ENCODE results near the gene SHF.

Gene SHF

DNA sequence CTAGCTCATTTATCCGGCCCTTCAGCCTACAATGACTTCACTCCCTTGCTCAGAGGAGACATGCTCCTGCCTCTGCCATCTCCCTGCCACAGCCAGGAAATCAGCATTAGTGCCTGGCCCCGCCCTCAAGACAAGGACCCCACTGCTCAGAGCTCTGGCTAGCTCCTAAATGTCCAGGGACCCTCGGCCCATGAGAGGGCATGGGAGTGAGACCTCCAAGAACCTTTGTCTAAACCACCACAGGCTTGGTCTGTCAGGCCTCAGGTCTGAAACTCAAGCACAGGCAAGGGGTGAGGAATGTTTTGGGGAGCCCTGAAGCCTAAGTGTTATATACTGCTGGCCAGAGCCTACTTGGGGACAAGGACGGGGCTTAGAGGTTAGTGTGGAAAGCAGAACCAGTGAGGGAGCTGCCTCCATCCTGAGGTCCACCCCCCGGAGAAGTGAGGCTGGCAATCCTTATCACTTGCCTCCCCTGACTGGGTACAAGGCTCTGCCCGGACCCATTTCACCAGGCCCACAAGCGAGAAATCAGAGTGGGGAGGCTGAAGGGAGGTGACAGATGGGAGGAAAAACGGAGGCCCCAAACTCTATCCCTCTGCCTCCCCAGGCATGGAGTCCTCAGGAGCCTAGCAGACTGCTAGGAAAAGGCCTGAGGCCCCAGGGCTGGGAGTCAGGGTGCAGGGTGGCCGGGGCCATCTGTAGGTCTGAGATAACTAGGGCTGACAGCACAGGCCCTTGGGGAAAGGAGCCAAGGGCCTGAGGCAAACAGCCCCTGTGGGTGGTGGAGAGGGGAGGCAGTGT is 18.8 kb downstream of the SHF start:
- DNase-seq (ENCODE audit: low spot score), result no peak

DNA sequence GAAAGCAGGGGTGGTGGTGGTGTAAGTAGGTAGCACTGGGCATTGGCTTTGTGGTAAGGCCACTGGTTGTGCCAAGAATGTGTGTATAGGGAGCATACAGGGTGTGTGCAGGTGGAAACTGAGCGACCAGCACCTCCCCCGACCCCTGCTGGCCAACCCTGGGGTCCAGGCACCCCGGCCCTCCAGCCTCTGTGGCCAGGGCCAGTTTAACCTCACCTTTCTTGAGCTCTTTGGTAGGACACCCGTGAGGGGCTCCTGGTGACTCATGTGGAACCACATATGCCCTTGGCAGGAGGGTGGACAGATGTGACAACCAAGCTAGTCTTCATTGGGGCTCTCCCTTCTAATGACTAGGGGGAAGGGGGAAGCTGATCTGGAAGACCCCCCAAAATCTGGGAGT is 19.5 kb downstream of the SHF start:
- no peak for DNase-seq (ENCODE audit: low spot score)

DNA sequence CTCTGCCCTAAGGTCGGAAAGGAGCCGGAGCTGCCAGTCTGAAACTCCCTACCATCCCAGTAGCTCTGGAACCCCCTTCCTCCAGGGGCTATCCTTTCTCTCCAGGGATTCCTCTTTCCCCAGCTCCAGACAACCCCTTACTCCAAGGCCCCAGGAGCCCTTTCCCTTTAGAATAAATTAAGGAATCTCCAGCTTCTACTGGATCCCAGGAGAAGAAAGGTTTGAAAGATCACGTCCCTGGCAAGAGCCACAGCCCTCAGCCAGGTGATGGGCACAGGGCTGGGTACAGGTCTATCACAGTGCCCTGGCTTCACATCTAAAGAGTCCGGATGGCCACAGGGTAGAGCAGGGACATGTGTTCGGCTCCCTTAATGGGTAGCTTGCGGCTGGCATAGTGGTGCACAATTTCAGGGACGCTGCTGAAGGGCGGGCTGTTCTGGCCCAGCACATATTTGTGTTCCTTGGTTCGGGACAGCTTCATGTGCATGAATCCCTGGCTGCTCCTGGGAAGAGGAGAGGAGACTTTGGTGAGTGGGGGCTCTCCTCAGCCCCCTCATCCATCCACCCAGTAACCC is 20.0 kb downstream of the SHF start:
- no peak for DNase-seq (ENCODE audit: low spot score)

DNA sequence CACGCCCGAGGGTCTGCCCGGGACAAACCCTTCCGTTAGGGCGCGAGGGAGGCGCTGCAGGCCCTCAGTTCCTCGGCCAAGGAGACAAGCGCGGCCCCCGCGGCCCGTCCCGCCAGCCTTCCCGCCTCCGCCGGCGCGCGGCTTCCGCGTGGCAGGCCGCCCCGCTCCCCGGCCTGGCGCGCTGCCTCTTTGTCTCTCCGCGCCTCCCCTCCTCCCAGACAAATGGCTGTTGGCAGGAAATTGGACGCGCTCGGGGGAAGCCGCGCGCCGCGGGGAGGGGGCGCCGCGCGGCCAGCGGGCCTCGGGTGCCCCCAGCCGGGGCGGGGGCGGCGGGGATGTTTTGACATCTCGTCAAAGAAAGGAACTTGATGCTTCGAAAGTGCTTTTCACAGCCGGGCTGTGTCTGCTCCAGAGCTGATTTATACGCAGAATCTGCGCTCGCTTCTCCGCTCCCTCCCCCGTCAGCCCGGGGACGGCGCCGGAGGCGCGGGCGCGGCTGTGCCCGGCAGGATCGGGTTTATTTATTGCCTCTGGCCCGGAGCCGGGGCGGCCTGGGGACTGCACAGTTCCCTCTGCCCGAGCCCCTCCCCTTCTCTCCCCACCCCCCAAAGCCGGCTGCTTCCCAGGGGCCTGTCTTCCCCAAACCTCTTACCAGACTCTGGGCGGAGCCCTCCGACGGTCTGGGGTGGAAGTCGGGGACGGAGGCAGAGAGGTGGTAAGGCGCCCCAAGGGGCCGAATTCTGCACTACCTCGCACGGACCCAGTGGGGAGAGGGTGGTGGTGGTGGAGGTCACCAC is 20.7 kb downstream of the SHF start:
- DNase-seq (ENCODE audit: low spot score), result peak; percentile 86

DNA sequence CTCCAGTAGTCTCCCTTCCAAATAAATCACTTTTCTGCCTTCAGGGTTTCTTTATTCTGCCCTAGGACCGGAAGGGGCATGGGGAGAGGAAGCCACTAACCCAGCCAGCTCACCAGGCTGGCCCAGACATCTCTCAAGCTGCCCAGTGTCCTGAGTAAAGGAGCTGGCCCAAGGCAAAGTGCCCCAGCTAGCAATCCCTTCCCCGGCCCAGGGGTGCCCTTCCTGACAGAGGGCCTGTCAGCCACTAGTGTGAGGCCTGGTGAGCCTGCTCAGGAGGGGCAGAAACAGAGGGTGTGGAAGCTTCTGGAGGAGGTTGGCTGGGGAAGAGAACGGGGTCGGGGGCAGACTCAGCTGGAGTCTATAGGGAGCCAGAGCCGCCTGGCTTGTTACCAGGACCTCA is 22.2 kb downstream of the SHF start:
- no peak for DNase-seq (ENCODE audit: low spot score)

DNA sequence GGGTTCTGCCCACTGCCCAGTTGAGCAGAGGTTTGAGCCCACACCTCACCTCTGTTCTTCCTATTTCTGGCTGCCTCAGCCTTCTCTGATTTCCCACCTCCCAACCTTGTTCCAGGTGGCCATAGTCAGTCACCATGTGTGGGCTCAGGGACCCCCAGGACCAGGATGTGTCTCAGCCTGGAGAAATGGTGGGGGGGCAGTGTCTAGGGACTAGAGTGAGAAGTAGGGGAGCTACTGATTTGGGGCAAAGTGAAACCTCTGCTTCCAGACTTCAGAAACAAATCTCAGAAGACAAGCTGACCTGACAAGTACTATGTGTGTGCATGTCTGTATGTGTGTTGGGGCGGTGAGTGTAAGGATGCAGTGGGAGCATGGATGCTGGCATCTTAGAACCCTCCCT is 22.9 kb downstream of the SHF start:
- no peak for DNase-seq (ENCODE audit: low spot score)

DNA sequence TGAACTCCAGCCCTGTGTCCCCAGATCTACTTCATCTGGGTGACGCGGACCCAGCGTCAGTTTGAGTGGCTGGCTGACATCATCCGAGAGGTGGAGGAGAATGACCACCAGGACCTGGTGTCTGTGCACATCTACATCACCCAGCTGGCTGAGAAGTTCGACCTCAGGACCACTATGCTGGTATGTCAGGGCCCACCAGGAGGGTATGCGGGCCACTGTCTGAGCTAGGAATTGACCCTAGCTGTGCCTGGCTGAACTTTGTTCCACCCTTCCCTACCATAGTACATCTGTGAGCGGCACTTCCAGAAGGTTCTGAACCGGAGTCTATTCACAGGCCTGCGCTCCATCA is 24.3 kb downstream of the SHF start:
- DNase-seq (ENCODE audit: low spot score), result no peak

DNA sequence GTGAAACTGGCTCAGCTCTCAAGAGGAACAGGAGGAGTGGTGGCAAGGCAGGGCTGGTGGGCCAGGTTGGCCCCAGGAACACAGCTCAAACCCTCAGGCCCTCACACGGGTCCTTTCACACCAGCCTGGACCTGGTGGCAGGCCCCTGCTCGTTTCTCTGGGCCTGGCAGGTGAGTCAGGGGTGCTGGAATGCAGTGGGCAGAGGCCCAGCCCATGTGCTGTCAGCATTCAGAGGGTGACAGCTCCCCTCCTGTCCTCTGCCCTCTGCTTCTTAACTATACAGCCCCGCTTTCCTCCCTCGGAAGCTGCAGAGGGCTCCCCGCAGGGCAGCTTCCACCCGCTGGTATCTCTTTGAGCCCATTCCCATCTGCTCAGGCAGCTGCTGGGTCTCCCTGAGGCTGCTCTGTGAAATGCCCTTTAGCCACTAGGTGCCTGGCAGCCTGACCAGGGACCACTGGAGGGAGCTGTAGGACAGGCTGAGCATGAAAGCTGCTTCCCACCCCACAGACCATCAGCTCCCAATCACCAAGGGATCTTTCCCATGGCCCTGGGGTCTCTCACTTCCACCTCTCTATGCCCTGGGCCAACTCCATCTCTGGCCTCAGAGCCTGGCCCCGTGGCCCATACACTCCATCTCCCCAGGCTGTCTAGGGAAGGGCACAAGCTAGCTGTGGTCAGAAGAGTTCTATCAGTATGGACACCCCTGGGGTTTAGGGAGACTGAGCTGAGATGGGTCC is 24.8 kb downstream of the SHF start:
- DNase-seq (ENCODE audit: low spot score), result peak; percentile 85

DNA sequence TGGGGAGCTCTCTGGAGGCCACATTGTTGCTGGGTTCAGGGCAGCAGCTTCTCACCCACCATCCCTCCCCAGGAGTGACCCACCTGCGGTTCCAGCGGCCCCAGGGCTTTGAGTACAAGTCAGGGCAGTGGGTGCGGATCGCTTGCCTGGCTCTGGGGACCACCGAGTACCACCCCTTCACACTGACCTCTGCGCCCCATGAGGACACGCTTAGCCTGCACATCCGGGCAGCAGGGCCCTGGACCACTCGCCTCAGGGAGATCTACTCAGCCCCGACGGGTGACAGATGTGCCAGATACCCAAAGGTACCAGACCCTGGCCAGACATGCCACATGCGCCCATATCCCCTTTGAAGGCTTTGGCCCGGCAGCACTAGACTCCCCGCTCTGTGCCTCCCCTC is 26.1 kb downstream of the SHF start:
- no peak for DNase-seq (ENCODE audit: low spot score)

DNA sequence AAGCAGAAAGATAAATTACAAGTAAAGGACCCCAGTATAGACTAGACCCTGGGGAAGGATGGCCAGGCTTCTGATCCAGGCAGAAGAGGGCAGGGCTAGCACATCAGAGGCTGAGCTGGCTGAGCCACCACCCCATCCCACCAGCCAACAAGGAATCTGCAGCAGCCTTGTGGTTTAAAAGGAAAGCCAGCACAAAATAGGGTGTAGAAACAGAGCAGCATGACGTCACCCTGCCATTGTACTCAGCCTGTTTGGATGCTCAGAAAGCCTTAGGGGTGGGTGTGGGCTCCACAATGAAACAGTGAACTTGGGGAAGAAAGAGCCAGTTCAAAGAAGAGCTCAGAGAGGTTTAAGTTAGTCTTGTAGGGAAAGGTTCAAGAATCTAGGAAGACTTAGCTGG is 29.8 kb downstream of the SHF start:
- DNase-seq (ENCODE audit: low spot score), result no peak

DNA sequence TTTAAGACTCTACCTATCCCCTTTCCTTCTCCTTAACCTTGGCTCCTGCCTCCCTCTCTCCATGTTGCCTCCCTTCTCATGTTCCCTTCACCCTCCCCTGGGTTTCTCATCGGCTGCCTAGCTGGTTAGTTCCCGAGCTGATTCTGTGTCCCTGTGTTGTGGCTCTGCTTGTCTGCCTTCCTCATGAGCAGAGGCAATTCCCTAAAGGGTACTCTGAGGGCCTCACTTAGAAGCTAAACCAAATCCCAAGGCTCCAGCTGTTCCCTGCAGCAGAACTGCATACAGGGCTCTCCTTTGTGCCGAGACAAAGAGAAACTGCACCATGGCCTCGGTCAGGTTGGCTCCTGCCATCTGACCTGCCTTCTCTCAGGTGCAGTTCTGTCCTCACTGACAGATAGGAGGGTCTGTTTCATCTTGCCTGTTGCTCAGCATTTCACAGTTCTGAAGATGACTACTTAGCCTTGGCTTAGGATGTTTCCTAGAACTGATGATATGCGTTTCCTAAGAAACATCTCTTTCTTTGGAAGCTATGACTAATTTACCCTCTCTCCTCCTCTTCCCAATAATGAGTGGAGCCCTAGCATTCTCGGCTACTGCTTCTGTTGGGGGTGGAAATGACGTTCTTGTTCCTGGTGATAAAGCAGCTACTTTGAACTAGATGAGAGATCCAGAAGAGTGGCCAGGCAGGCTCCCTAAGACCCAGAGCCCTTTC is 30.9 kb downstream of the SHF start:
- DNase-seq (ENCODE audit: low spot score), result no peak

DNA sequence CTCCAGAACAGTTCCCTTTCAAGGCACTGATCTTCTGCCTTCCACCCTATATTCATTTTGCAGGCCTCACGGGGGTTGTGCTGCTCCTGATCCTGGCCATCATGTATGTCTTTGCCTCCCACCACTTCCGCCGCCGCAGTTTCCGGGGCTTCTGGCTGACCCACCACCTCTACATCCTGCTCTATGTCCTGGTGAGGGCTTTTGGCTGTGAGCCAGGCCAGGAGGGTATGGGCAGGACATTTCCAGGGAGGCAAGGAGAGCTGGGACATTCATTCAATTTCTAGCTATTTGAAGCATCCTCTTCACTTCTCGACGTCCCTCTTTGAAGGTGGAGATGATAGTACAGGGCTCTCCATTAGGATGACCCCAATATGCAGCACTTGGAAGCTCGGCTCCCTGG is 32.0 kb downstream of the SHF start:
- DNase-seq (ENCODE audit: low spot score), result no peak

DNA sequence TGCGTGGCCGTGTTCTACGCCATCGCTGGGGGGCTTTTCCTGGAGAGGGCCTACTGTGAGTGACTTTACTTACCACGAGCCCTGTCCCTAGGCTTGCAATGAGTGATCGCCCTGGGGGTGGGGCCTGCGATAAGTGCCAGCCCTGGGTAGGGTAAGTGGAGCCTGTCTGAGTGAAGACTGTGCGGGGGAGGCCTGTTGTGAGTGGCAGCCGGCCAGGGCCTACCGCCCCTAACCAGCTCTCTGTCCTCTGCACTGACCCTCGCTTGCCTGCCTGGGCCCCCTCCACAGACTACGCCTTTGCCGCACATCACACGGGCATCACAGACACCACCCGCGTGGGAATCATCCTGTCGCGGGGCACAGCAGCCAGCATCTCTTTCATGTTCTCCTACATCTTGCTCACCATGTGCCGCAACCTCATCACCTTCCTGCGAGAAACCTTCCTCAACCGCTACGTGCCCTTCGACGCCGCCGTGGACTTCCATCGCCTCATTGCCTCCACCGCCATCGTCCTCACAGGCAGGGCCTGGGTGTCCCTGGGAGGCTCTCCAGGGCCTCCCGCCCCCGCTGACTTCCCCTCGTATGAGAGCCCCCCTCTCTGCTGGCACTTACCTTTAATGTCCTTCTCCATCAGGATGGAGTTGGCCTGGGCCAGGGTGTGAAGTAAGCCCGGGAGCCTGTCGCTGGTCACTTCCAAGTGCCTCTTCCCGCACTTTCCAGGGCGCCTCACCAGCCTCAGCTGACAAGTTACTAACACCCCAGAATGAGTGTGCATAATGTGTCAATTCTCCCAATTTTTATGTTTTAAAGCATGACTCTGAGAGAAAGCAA is 35.6 kb downstream of the SHF start:
- DNase-seq (ENCODE audit: low spot score), result no peak

DNA sequence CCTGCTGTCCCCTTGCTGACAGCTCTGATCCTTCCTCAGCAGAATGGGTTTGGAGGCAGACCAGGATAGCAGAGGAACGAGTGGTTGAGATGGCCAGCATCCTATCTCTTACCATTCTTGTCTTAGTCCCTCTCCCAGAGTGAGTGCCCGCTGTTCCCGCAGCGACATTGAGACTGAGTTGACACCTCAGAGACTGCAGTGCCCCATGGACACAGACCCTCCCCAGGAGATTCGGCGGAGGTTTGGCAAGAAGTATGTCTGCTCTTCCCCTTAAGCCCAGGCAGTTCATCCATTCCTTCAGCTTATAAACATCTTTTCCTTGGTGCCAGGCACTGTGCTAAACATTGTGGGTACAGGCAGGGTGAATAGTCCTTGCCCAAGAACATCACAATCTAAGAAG is 36.8 kb downstream of the SHF start:
- DNase-seq (ENCODE audit: low spot score), result no peak

DNA sequence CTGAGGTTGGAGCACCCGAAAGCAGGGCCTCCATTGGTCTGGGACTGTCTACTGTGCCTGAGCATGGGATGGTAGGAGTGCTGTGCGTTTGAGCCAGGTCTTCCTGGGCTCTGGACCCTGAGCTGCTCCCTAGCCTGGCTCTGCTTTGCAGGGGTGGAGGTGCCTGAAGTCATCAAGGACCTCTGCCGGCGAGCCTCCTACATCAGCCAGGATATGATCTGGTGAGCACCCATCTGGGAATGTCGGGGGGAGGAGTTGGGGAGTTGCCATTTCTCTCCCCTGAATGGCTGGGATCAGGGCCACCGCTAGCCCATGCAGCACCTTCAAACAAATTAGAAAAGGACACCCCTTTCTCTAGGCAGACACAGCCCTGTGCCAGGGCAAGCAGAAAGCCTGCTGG is 37.3 kb downstream of the SHF start:
- DNase-seq (ENCODE audit: low spot score), result no peak

DNA sequence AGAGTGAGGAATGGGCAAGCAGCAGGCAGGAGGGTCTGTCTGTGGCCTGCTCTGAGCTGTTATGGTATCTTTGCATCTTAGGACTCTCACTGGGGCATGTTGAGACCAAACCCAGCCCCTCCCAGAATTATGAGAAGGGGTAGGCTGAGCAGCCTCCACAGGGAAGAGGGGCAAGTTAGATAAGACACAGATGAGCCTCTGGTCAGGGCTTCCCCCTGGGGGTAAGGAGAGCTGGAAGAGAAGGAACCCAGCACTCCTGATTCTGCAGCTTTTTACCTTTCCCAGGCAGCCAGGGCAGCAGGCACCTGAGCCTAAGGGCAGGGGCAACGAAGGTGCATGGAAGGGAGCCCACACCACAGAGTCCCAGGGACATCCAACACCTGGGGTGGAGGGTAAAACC is 38.7 kb downstream of the SHF start:
- DNase-seq (ENCODE audit: low spot score), result no peak

DNA sequence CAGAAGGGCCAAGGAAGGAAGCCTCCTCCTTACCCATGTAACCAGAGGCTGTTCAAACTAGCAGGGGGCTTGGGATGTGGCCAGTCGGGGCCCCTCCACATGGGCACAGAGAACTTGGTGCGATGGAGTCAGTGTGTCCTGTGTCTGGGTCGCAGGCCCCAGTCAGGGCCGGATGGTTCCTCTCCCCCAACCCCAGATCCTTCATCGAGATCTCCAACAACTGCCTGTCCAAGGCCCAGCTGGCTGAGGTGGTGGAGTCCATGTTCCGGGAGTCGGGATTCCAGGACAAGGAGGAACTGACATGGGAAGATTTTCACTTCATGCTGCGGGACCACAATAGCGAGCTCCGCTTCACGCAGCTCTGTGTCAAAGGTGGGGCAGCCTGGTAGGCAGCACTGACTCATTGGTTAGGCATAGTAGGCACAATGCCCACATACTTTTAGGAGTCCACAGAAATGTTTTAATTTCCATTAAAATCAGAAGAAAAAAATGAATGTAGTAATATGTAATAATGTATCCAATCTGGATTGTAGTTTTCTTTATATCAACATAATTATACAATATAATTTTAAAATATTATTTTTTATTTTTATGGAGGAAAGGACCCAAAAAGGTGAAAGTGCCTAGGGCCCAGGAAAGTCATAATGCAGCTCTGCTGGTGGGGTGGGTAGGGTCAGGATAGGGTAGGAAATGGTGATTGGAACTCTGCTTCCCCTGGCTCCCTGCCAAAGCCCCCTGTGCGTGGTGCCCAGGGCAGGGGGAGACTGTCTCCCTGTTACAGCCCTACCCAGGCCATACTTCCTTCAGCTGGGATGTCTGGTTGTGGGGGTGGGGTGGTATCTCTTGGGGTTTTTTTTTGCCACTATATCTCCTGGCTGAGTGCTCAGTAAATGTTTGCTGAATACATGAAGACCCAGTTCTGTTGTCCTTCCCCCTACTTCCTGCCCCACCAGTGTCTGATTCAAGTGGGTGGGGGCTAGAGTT is 39.4 kb downstream of the SHF start:
- peak; percentile 30 for DNase-seq (ENCODE audit: low spot score)

DNA sequence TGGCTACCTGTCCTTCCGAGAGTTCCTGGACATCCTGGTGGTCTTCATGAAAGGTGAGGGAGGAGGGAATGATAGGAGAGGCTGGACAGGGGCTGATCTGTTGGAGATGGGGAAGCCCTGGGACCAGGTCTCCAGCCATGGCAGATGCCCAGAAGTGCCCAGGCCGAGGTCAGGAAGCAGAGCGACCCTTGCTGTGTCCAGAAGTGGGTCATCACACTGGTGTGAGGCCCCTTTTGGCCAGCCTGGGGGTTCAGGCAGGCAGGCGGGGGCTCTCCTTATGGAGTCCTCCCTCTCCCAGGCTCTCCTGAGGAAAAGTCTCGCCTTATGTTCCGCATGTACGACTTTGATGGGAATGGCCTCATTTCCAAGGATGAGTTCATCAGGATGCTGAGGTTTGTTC is 40.2 kb downstream of the SHF start:
- peak; percentile 44 for DNase-seq (ENCODE audit: low spot score)

DNA sequence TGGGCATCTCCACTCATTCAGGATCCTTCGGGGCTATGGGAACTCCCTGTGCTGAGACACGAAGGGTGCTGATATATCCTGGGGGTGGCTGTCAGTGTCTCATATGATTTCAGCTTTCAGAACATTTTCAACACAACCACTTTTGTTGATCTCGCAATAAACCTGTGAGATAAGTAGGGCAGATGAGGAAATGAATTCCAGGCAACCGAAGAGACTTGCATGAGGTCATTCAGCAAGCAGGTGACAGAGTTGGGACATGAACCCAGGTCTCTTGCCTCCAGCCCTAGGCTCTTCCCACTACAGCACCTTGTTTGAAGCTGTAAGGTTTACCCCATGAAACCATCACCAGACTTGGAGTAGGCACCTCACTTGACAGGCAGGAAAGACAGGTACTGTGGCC is 41.4 kb downstream of the SHF start:
- peak; percentile 37 for DNase-seq (ENCODE audit: low spot score)

DNA sequence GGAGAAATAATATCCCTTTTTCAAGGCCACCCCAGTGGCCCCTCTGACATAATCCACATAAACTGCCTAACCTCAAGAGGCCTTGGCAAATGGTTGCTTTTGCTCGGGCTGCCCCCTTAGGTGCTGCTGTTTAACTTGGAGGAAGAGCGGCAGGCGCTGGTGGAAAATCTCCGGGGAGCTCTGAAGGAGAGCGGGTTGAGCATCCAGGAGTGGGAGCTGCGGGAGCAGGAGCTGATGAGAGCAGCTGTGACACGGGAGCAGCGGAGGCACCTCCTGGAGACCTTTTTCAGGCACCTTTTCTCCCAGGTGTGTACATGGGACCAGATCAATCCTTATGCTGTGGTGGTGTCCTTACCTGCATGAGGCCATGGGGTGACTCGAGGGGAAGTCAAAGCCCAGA is 43.0 kb downstream of the SHF start:
- no peak for DNase-seq (ENCODE audit: low spot score)

All from kidney tubule cell (primary cell).